Progenitor cell of endocrine pancreas (in vitro differentiated cells): ENCODE data around the gene SENP7. TPM values are rescaled to one million over a fixed set of nuclear protein-coding genes. Genes with fewer than 3 reads are reported as not detected.

Experiments used
- DNase-seq: peaks from one replicate; pipeline ENCODE4 v3.0.0; 2021; ENCODE audit warnings: low spot score; ENCODE audit not compliant: unreplicated experiment
- H3K27ac Mint-ChIP-seq: 2 replicates; pipeline ENCODE4 v1.8.0; 2021; ENCODE audit warnings: mild to moderate bottlenecking, moderate library complexity, mixed read lengths
- H3K27me3 Mint-ChIP-seq: 2 replicates; pipeline ENCODE4 v1.8.0; 2021; ENCODE audit warnings: mixed read lengths
- H3K36me3 Mint-ChIP-seq: 2 replicates; pipeline ENCODE4 v1.8.0; 2022; ENCODE audit warnings: mixed read lengths; ENCODE audit not compliant: insufficient read depth
- H3K4me1 Mint-ChIP-seq: 2 replicates; pipeline ENCODE4 v1.8.0; 2021; ENCODE audit warnings: low read depth, mixed read lengths
- H3K4me3 Mint-ChIP-seq: 2 replicates; pipeline ENCODE4 v1.8.0; 2021; ENCODE audit warnings: low read depth, mild to moderate bottlenecking, moderate library complexity, mixed read lengths
- H3K9me3 Mint-ChIP-seq: 2 replicates; pipeline ENCODE4 v1.8.0; 2021; ENCODE audit warnings: low read depth, mixed read lengths
- total RNA-seq: library from RNA; stranded (reverse); gene quantifications from 2 replicates; pipeline ENCODE4 v1.2.1, GENCODE V29; 2021
- TF ChIP-seq, protein P1 (sequence below): fragments of 200-600 bp; sonication (generic); IDR thresholded peaks from one replicate; pipeline ENCODE4 v1.5.0; 2021; ENCODE audit warnings: antibody characterized with exemption, mild to moderate bottlenecking; ENCODE audit not compliant: unreplicated experiment

SENP7 gene
- total RNA-seq, 1 donor from 2014 or later = 63.7 TPM

DNA sequence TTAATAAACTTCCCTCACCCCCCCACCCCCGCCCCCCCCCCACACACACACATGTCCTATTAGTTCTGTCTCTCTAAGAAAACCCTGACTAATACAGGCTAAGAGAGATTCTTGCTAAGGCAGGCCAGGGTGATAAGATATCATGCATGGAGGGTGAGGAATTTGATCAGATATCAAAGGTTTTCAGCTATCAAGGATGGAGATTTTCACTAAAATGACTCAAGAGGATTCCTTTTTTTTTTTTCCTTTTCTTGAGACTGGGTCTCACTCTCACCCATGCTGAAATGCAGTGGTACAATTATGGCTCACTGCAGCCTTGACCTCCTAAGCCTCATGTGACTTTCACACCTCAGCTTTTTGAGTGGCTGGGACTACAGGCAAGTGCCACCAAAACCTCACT, 14.9 kb upstream of the SENP7 start:
- Mint-ChIP-seq H3K4me3 (no peak overlapping the region), H3K36me3 (no peaks in the 10 kb centered on the region), H3K27me3 (no peaks in the 10 kb centered on the region), H3K4me1 (peaks cover 2% of the 10 kb centered on the region), H3K27ac (no peak overlapping the region), H3K9me3 (no peaks in the 10 kb centered on the region)
- DNase-seq = no peak
- TF ChIP-seq, protein P1, sequence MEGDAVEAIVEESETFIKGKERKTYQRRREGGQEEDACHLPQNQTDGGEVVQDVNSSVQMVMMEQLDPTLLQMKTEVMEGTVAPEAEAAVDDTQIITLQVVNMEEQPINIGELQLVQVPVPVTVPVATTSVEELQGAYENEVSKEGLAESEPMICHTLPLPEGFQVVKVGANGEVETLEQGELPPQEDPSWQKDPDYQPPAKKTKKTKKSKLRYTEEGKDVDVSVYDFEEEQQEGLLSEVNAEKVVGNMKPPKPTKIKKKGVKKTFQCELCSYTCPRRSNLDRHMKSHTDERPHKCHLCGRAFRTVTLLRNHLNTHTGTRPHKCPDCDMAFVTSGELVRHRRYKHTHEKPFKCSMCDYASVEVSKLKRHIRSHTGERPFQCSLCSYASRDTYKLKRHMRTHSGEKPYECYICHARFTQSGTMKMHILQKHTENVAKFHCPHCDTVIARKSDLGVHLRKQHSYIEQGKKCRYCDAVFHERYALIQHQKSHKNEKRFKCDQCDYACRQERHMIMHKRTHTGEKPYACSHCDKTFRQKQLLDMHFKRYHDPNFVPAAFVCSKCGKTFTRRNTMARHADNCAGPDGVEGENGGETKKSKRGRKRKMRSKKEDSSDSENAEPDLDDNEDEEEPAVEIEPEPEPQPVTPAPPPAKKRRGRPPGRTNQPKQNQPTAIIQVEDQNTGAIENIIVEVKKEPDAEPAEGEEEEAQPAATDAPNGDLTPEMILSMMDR = no peak

DNA sequence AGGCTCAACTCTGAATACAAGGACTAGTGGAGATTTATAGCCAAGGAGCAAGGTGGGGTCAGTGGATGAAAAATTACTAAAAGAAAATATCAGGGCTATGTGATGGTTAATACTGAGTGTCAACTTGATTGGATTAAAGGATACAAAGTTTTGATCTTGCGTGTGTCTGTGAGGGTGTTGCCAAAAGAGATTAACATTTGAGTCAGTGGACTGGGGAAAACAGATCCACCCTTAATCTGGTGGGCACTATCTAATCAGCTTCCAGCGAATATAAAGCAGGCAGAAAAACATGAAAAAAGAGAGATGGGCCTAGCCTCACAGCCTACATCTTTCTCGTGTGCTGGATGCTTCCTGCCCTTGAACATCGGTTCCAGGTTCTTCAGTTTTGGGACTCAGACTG, 14.4 kb upstream of the SENP7 start:
- H3K4me3 Mint-ChIP-seq = no peak overlapping the region
- no peaks in the 10 kb centered on the region for H3K9me3 Mint-ChIP-seq

DNA sequence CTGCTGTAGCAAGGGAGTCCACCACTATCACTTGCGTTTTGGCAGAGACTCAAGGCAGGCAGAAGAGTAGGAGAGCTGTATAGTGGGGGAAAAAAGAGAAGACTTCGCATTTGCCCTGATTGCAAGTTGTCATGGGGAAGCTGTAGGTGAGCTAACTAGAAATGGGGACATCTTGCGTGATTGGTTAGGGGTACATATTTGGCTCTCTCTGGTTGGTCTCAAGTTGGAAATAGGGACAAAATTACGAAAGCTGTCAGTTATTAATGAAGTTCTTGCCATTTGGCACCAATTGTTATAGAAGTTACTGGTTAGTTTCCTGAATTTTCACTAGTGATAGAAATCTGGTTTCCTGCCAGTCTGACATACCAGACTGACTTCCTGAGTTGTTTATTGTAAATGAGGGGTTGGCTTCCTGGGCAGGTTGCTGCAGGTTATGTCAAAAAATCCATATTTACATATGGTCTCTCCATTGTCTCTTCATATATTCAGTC, 8.2 kb upstream of the SENP7 start:
- Mint-ChIP-seq H3K4me3 (no peak overlapping the region), H3K4me1 (no peaks in the 10 kb centered on the region), H3K36me3 (no peaks in the 10 kb centered on the region), H3K9me3 (no peaks in the 10 kb centered on the region), H3K27me3 (no peaks in the 10 kb centered on the region), H3K27ac (no peak overlapping the region)
- TF ChIP-seq, protein P1 = no peak
- no peak for DNase-seq

More for the DNA sequence above, 14.4 kb upstream of the SENP7 start:
- no peaks in the 10 kb centered on the region for H3K27me3 Mint-ChIP-seq
- TF ChIP-seq, protein P1 = no peak
- no peak for DNase-seq
- no peaks in the 10 kb centered on the region for H3K36me3 Mint-ChIP-seq
- H3K4me1 Mint-ChIP-seq = peaks cover 2% of the 10 kb centered on the region
- no peak overlapping the region for H3K27ac Mint-ChIP-seq

GRCh38 chr3:101519685-101520365, 6.8 kb upstream of the SENP7 start:
- H3K27ac Mint-ChIP-seq = no peak overlapping the region
- H3K9me3 Mint-ChIP-seq = no peaks in the 10 kb centered on the region
- H3K4me3 Mint-ChIP-seq = no peak overlapping the region
- H3K4me1 Mint-ChIP-seq = no peaks in the 10 kb centered on the region
- H3K27me3 Mint-ChIP-seq = peaks cover 3% of the 10 kb centered on the region
- H3K36me3 Mint-ChIP-seq = no peaks in the 10 kb centered on the region
- TF ChIP-seq, protein P1 = no peak
- DNase-seq = no peak

DNA sequence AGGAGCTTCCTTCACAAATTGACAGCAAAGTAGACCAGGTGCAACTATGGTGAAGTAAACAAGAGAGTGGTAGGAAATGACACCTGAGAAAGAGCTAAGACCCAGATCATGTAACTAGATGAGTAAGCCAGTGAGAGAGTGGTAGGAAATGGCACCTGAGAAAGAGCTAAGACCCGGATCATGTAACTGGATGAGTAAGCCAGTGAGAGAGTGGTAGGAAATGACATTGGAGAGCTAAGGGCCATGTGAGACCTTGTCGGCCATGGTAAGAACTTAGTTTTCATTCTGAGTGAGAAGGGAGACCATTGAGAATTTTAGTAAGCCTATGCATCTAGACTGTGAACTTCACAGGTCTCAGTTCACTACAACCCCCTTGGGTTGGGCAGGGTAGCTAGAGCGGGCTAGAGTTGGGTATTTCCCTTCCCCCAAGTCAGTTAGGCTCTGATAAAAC, 5.4 kb upstream of the SENP7 start:
- DNase-seq = no peak
- Mint-ChIP-seq H3K9me3 (no peaks in the 10 kb centered on the region), H3K27me3 (peaks cover 3% of the 10 kb centered on the region), H3K36me3 (no peaks in the 10 kb centered on the region), H3K27ac (no peak overlapping the region), H3K4me1 (no peaks in the 10 kb centered on the region), H3K4me3 (no peak overlapping the region)
- TF ChIP-seq, protein P1 = no peak
